H9 (cell line): ENCODE measurements around the gene GPR107. TPM values are rescaled to one million over a fixed set of nuclear protein-coding genes. Genes with fewer than 3 reads are reported as not detected.

Experiments
- DNase-seq: peaks from one replicate; pipeline ENCODE4 v3.0.0-alpha.2; 2017
- H2AFZ ChIP-seq: one replicate; pipeline ENCODE4 v1.6.1; 2013; ENCODE audit warnings: mild to moderate bottlenecking, low read length, control low read depth, moderate library complexity
- H2AK5ac ChIP-seq: 2 replicates; pipeline ENCODE4 v1.6.1; 2013; ENCODE audit warnings: low read length, control low read depth, mixed read lengths; ENCODE audit not compliant: insufficient read length
- H2BK120ac ChIP-seq: one replicate; pipeline ENCODE4 v1.6.1; 2013; ENCODE audit warnings: low read depth, mild to moderate bottlenecking, low read length, control low read depth, inconsistent platforms; ENCODE audit not compliant: poor library complexity, severe bottlenecking
- H2BK12ac ChIP-seq: 2 replicates; pipeline ENCODE4 v1.6.1; 2013; ENCODE audit warnings: low read length, control low read depth, mixed read lengths, low read depth; ENCODE audit not compliant: insufficient read length
- H2BK15ac ChIP-seq: 2 replicates; pipeline ENCODE4 v1.6.1; 2013; ENCODE audit warnings: low read depth, low read length, control low read depth
- H2BK20ac ChIP-seq: one replicate; pipeline ENCODE4 v1.6.1; 2013; ENCODE audit warnings: low read depth, mild to moderate bottlenecking, low read length, control low read depth, inconsistent platforms; ENCODE audit not compliant: poor library complexity, severe bottlenecking
- H2BK5ac ChIP-seq: 2 replicates; pipeline ENCODE4 v1.6.1; 2013; ENCODE audit warnings: low read length, control low read depth, mixed read lengths; ENCODE audit not compliant: insufficient read length
- H3K14ac ChIP-seq: 2 replicates; pipeline ENCODE4 v1.6.1; 2013; ENCODE audit warnings: low read length, control low read depth; ENCODE audit not compliant: insufficient read depth
- H3K18ac ChIP-seq: 2 replicates; pipeline ENCODE4 v1.6.1; 2013; ENCODE audit warnings: low read depth, mild to moderate bottlenecking, mixed read lengths, low read length, control low read depth; ENCODE audit not compliant: insufficient read length
- H3K23ac ChIP-seq: 2 replicates; pipeline ENCODE4 v1.6.1; 2013; ENCODE audit warnings: low read length, control low read depth, mixed read lengths, low read depth; ENCODE audit not compliant: insufficient read length
- H3K23me2 ChIP-seq: 2 replicates; pipeline ENCODE4 v1.6.1; 2013; ENCODE audit warnings: low read depth, mild to moderate bottlenecking, mixed read lengths, low read length, control low read depth; ENCODE audit not compliant: insufficient read length, poor library complexity, severe bottlenecking
- H3K27ac ChIP-seq: 2 replicates; pipeline ENCODE4 v1.5.1; 2013; ENCODE audit warnings: low read length, control low read depth, mixed read lengths, low read depth; ENCODE audit not compliant: insufficient read length
- H3K27me3 ChIP-seq: 2 replicates; pipeline ENCODE4 v1.6.1; 2013; ENCODE audit warnings: low read length, control low read depth, inconsistent platforms; ENCODE audit not compliant: insufficient read depth
- H3K4ac ChIP-seq: 2 replicates; pipeline ENCODE4 v1.6.1; 2013; ENCODE audit warnings: low read depth, mild to moderate bottlenecking, control low read depth, inconsistent platforms, low read length, moderate library complexity
- H3K4me1 ChIP-seq: 2 replicates; pipeline ENCODE4 v1.6.1; 2013; ENCODE audit warnings: low read length, control low read depth, inconsistent platforms; ENCODE audit not compliant: insufficient read depth
- H3K4me2 ChIP-seq: 2 replicates; pipeline ENCODE4 v1.6.1; 2013; ENCODE audit warnings: low read length, control low read depth, mixed read lengths; ENCODE audit not compliant: insufficient read length, insufficient read depth
- H3K56ac ChIP-seq: 2 replicates; pipeline ENCODE4 v1.6.1; 2013; ENCODE audit warnings: low read depth, mild to moderate bottlenecking, mixed read lengths, low read length, control low read depth; ENCODE audit not compliant: insufficient read length
- H3K79me1 ChIP-seq: 2 replicates; pipeline ENCODE4 v1.6.1; 2013; ENCODE audit warnings: low read depth, mild to moderate bottlenecking, moderate library complexity, low read length, control low read depth, inconsistent platforms; ENCODE audit not compliant: insufficient read depth, poor library complexity, severe bottlenecking
- H3K79me2 ChIP-seq: 2 replicates; pipeline ENCODE4 v1.6.1; 2013; ENCODE audit warnings: low read length, control low read depth, inconsistent platforms; ENCODE audit not compliant: insufficient read depth
- H3K9ac ChIP-seq: 2 replicates; pipeline ENCODE4 v1.6.1; 2013; ENCODE audit warnings: low read length, control low read depth, mixed read lengths; ENCODE audit not compliant: insufficient read length; ENCODE audit errors: extremely low read depth
- H3K9me3 ChIP-seq: one replicate; pipeline ENCODE4 v1.6.1; 2013; ENCODE audit warnings: low read depth, low read length, inconsistent platforms; ENCODE audit not compliant: control insufficient read depth
- H3T11ph ChIP-seq: one replicate; pipeline ENCODE4 v1.6.1; 2013; ENCODE audit warnings: mild to moderate bottlenecking, low read length, control low read depth, inconsistent platforms
- H4K20me1 ChIP-seq: one replicate; pipeline ENCODE4 v1.6.1; 2013; ENCODE audit not compliant: control insufficient read depth, insufficient read length, insufficient read depth
- H4K5ac ChIP-seq: 2 replicates; pipeline ENCODE4 v1.6.1; 2013; ENCODE audit warnings: low read depth, mild to moderate bottlenecking, mixed read lengths, low read length, control low read depth; ENCODE audit not compliant: insufficient read length
- H4K8ac ChIP-seq: replicated peaks from 2 replicates; pipeline ENCODE4 v1.6.1; 2013; ENCODE audit warnings: low read length, control low read depth, mixed read lengths, low read depth; ENCODE audit not compliant: insufficient read length
- H4K91ac ChIP-seq: 2 replicates; pipeline ENCODE4 v1.6.1; 2013; ENCODE audit warnings: low read depth, mild to moderate bottlenecking, moderate library complexity, mixed read lengths, low read length, control low read depth; ENCODE audit not compliant: insufficient read length
- H3K27ac Mint-ChIP-seq, 3 experiments: 2 replicates in 2 of 3; 3 replicates in 1 of 3; pipeline ENCODE4 v1.8.0; 2020 to 2021; ENCODE audit warnings: mixed read lengths in 3 of 3, mild to moderate bottlenecking in 1 of 3, moderate library complexity in 1 of 3
- H3K27me3 Mint-ChIP-seq: 2 replicates; pipeline ENCODE4 v1.8.0; 2021; ENCODE audit warnings: low read depth, mild to moderate bottlenecking, moderate library complexity, mixed read lengths
- H3K36me3 Mint-ChIP-seq, 3 experiments: 2 replicates in 2 of 3; 3 replicates in 1 of 3; pipeline ENCODE4 v1.8.0; 2020 to 2021; ENCODE audit warnings: low read depth in 3 of 3, mixed read lengths in 3 of 3; ENCODE audit not compliant: insufficient read depth in 1 of 3
- H3K4me1 Mint-ChIP-seq, 2 experiments: 2 replicates each; pipeline ENCODE4 v1.8.0; 2020; ENCODE audit warnings: mixed read lengths in 2 of 2
- H3K4me3 Mint-ChIP-seq, 2 experiments: 2 replicates in 1 of 2; 3 replicates in 1 of 2; pipeline ENCODE4 v1.8.0; 2020 to 2021; ENCODE audit warnings: mild to moderate bottlenecking in 2 of 2, mixed read lengths in 2 of 2, moderate library complexity in 1 of 2
- H3K9me3 Mint-ChIP-seq, 2 experiments: 2 replicates in 1 of 2; 3 replicates in 1 of 2; pipeline ENCODE4 v1.8.0; 2020; ENCODE audit warnings: mild to moderate bottlenecking in 2 of 2, mixed read lengths in 2 of 2, moderate library complexity in 1 of 2
- WGBS: extraction: QIAGEN DNeasy Blood & Tissue Kit; methylation state at CpG from one replicate; pipeline ENCODE4 v1.1.7; 2013; ENCODE audit warnings: missing lambda C conversion rate, low lambda C conversion rate, mixed read lengths; ENCODE audit not compliant: insufficient read length; ENCODE audit errors: extremely low coverage; 5-methylcytosine and 5-hydroxymethylcytosine counted together
- total RNA-seq: library from RNA; stranded (reverse); gene quantifications from 2 replicates; pipeline ENCODE4 v1.2.1, GENCODE V29; 2021
- TF ChIP-seq, protein P1 (sequence below): fragments of 200-600 bp; sonication (generic); conservative IDR thresholded peaks from 3 replicates; pipeline ENCODE4 v1.8.0; 2021; ENCODE audit warnings: antibody characterized with exemption, mild to moderate bottlenecking

GPR107 gene
- total RNA-seq, 1 experiment from 2014 or later = 38.0 TPM

DNA sequence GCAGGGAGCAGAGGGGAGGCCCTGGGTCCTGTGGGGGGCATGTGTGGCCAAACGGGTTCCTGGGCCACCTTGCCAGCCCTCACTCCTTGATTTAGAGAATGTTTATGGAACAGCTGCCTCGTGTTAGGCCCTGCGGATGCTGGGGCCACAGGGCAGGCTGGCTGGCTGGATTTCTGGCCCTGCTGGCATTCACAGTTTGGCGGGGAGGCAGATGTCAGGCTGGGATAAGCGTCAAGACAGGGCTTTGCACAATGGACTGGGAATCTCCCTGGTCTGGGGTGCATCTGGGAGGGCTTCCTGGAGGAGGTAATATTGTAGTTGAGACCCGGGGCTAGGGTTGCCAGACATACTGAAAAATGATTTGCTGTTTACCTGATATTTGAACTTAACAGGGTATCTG lies 132.3 kb downstream of the GPR107 start:
- no peak for DNase-seq
- Histone ChIP-seq H3K9ac (no peak overlapping the region), H2BK120ac (no peak overlapping the region), H3T11ph (no peak overlapping the region), H3K56ac (no peak overlapping the region), H2BK5ac (no peak overlapping the region), H2BK15ac (no peak overlapping the region), H3K4me1 (peaks cover 3% of the 10 kb centered on the region; the same call in 1 of the 2 replicates), H4K20me1 (no peaks in the 10 kb centered on the region), H4K8ac (no peak overlapping the region), H3K27ac (no peak overlapping the region), H2AFZ (no peak overlapping the region), H3K79me2 (no peaks in the 10 kb centered on the region; the same call in 1 of the 2 replicates), H3K14ac (no peak overlapping the region), H3K18ac (no peak overlapping the region), H4K91ac (no peak overlapping the region), H4K5ac (no peak overlapping the region), H3K23ac (no peak overlapping the region), H3K4me2 (no peak overlapping the region), H3K79me1 (no peaks in the 10 kb centered on the region), H3K23me2 (no peaks in the 10 kb centered on the region), H3K27me3 (no peaks in the 10 kb centered on the region), H2AK5ac (no peak overlapping the region), H3K9me3 (no peaks in the 10 kb centered on the region), H2BK12ac (no peak overlapping the region), H2BK20ac (no peak overlapping the region), H3K4ac (no peak overlapping the region)
- Mint-ChIP-seq H3K27ac (peak overlapping the region; percentile 85 to 94 (median 86); a peak in 6 of 7 replicates), H3K9me3 (no peaks in the 10 kb centered on the region), H3K36me3 (no peaks in the 10 kb centered on the region), H3K4me3 (no peak overlapping the region), H3K4me1 (peaks cover 34 to 48% of the 10 kb centered on the region in 2 experiments), H3K27me3 (no peaks in the 10 kb centered on the region)
- no CpG with 5 or more reads among the region's 6 CpGs for WGBS
- TF ChIP-seq, protein P1, sequence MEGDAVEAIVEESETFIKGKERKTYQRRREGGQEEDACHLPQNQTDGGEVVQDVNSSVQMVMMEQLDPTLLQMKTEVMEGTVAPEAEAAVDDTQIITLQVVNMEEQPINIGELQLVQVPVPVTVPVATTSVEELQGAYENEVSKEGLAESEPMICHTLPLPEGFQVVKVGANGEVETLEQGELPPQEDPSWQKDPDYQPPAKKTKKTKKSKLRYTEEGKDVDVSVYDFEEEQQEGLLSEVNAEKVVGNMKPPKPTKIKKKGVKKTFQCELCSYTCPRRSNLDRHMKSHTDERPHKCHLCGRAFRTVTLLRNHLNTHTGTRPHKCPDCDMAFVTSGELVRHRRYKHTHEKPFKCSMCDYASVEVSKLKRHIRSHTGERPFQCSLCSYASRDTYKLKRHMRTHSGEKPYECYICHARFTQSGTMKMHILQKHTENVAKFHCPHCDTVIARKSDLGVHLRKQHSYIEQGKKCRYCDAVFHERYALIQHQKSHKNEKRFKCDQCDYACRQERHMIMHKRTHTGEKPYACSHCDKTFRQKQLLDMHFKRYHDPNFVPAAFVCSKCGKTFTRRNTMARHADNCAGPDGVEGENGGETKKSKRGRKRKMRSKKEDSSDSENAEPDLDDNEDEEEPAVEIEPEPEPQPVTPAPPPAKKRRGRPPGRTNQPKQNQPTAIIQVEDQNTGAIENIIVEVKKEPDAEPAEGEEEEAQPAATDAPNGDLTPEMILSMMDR = no peak
